NCI-H187 (cell line): ENCODE data around the gene UBXN6.

ENCODE experiments used
- DNase-seq, 2 experiments: peaks; one replicate each; lab custom pipeline; 2025; lab: John Stamatoyannopoulos, UW

Gene UBXN6

GRCh38 chr19:4493929-4494690 lies 36.5 kb upstream of the UBXN6 start:
- no peak for DNase-seq

GRCh38 chr19:4493104-4493928 lies 35.7 kb upstream of the UBXN6 start:
- DNase-seq: no peak

GRCh38 chr19:4492337-4493103 lies 34.9 kb upstream of the UBXN6 start:
- DNase-seq: no peak

GRCh38 chr19:4491446-4491845 lies 33.9 kb upstream of the UBXN6 start:
- DNase-seq: no peak

GRCh38 chr19:4488496-4488895 lies 30.9 kb upstream of the UBXN6 start:
- no peak for DNase-seq

GRCh38 chr19:4487572-4487971 lies 30.0 kb upstream of the UBXN6 start:
- DNase-seq: no peak

- DNase-seq: no peak
Measured at GRCh38 chr19:4483385-4483784, 25.8 kb upstream of the UBXN6 start.

- no peak for DNase-seq
Measured at GRCh38 chr19:4482721-4483364, 25.2 kb upstream of the UBXN6 start.

GRCh38 chr19:4477034-4477801 lies 19.6 kb upstream of the UBXN6 start:
- DNase-seq: no peak

GRCh38 chr19:4474514-4475022 lies 17.0 kb upstream of the UBXN6 start:
- no peak for DNase-seq

GRCh38 chr19:4473763-4474513 lies 16.3 kb upstream of the UBXN6 start:
- DNase-seq: no peak

GRCh38 chr19:4473011-4473762 lies 15.6 kb upstream of the UBXN6 start:
- DNase-seq: no peak

GRCh38 chr19:4472174-4472974 lies 14.8 kb upstream of the UBXN6 start, which contains the start of gene HDGFL2:
Gene HDGFL2, plus strand, starts transcription at chr19:4472297. Its CDS starts 54 bp downstream, at chr19:4472351.
- no peak for DNase-seq

GRCh38 chr19:4471403-4472173 lies 14.0 kb upstream of the UBXN6 start:
- peak; percentile 100 for DNase-seq

GRCh38 chr19:4467835-4468234 lies 10.2 kb upstream of the UBXN6 start:
- DNase-seq: no peak

- DNase-seq: no peak
Measured at GRCh38 chr19:4464815-4465581, 7.4 kb upstream of the UBXN6 start.
